PC-9 (cell line): ENCODE measurements around the gene FAM20C. TPM values are rescaled to one million over a fixed set of nuclear protein-coding genes. Genes with fewer than 3 reads are reported as not detected.

Experiments
- BruUV-seq: library from RNA; stranded (reverse); fragments of 400-500 nt; replicated peaks from 2 replicates; lab custom pipeline; 2021; lab: Mats Ljungman, UMichigan
- CTCF ChIA-PET: fragments of 300-600 bp; sonication (Branson Sonifier 250); formaldehyde crosslinking; loops from one replicate; lab custom pipeline; 2022; ENCODE audit warnings: antibody characterized with exemption; lab: Charles Lee
- POLR2A ChIA-PET: fragments of 300-600 bp; sonication (Branson Sonifier 250); formaldehyde crosslinking; loops from one replicate; lab custom pipeline; 2022; ENCODE audit warnings: antibody characterized with exemption; ENCODE audit not compliant: unreplicated experiment; lab: Charles Lee
- DNase-seq, 2 experiments: peaks; one replicate each; pipeline versions ENCODE4 v3.0.0 to v3.0.0-alpha.2; 2015 to 2022; ENCODE audit warnings: mixed read lengths in 1 of 2
- H2AFZ ChIP-seq: fragments of 200-600 bp; sonication (generic); 2 replicates; pipeline ENCODE4 v1.8.1; 2017; ENCODE audit warnings: antibody characterized with exemption
- H3F3A ChIP-seq: fragments of 200-600 bp; sonication (generic); 2 replicates; pipeline ENCODE4 v1.8.1; 2017; ENCODE audit warnings: antibody characterized with exemption, mild to moderate bottlenecking, low read depth; ENCODE audit not compliant: insufficient read depth
- H3K27ac ChIP-seq: fragments of 200-600 bp; sonication (generic); 2 replicates; pipeline ENCODE4 v1.6.1; 2016; ENCODE audit warnings: mixed run types
- H3K27me3 ChIP-seq: fragments of 200-600 bp; sonication (generic); 2 replicates; pipeline ENCODE4 v1.6.1; 2016; ENCODE audit warnings: low read depth, mixed run types; ENCODE audit not compliant: insufficient read depth
- H3K36me3 ChIP-seq: fragments of 200-600 bp; sonication (generic); 2 replicates; pipeline ENCODE4 v1.6.1; 2016; ENCODE audit warnings: low read depth, mixed run types
- H3K4me1 ChIP-seq: fragments of 200-600 bp; sonication (generic); replicated peaks from 2 replicates; pipeline ENCODE4 v1.6.1; 2016; ENCODE audit warnings: mixed run types; ENCODE audit not compliant: insufficient read depth
- H3K4me2 ChIP-seq: fragments of 200-600 bp; sonication (generic); 2 replicates; pipeline ENCODE4 v1.6.1; 2017; ENCODE audit warnings: mixed run types
- H3K4me3 ChIP-seq: fragments of 200-600 bp; sonication (generic); 2 replicates; pipeline ENCODE4 v1.6.1; 2016; ENCODE audit warnings: mixed run types
- H3K79me2 ChIP-seq: fragments of 200-600 bp; sonication (generic); 2 replicates; pipeline ENCODE4 v1.6.1; 2017; ENCODE audit warnings: low read depth, mixed run types
- H3K9me2 ChIP-seq: fragments of 200-600 bp; sonication (generic); 2 replicates; pipeline ENCODE4 v1.8.1; 2017; ENCODE audit warnings: mild to moderate bottlenecking; ENCODE audit not compliant: insufficient read depth
- H3K9me3 ChIP-seq: fragments of 200-600 bp; sonication (generic); 2 replicates; pipeline ENCODE4 v1.8.1; 2016; ENCODE audit warnings: low read depth; ENCODE audit not compliant: insufficient read depth
- H4K20me1 ChIP-seq: fragments of 200-600 bp; sonication (generic); 2 replicates; pipeline ENCODE4 v1.8.1; 2017; ENCODE audit not compliant: insufficient read depth
- CTCF ChIP-seq: fragments of 200-600 bp; sonication (generic); conservative IDR thresholded peaks from 2 replicates; pipeline ENCODE4 v1.6.1; 2017; ENCODE audit warnings: mixed run types, antibody characterized with exemption, mild to moderate bottlenecking, moderate library complexity
- EZH2 ChIP-seq: fragments of 200-600 bp; sonication (generic); IDR thresholded peaks from 2 replicates; pipeline ENCODE4 v1.8.0; 2017; ENCODE audit warnings: antibody characterized with exemption, low read depth
- intact Hi-C: fragments of 100-400 bp; cut with micrococcal nuclease; formaldehyde crosslinking; loops from one replicate; pipeline ENCODE4 v1.10.0; 2022; ENCODE audit not compliant: unreplicated experiment
- total RNA-seq: library from RNA; stranded (reverse); gene quantifications from 2 replicates; pipeline ENCODE4 v1.2.3, GENCODE V29; 2021

FAM20C gene
- total RNA-seq, 1 experiment from 2014 or later = 31.0 TPM

- no peaks in the 10 kb centered on the region for H4K20me1 ChIP-seq
- peaks cover 58% of the 10 kb centered on the region for H3K27me3 ChIP-seq
- no peaks in the 10 kb centered on the region for H3K79me2 ChIP-seq
- H3K9me2 ChIP-seq = no peaks in the 10 kb centered on the region
- H3F3A ChIP-seq = no peaks in the 10 kb centered on the region
- no peaks in the 10 kb centered on the region for H3K4me1 ChIP-seq
- no TSS peak for BruUV-seq
- CTCF ChIA-PET = no interaction called here
- intact Hi-C loops = no loop called here
- H3K27ac ChIP-seq = no peak overlapping the region
- no peaks in the 10 kb centered on the region for H3K36me3 ChIP-seq
- no peak overlapping the region for H3K4me2 ChIP-seq
- no peak overlapping the region for H3K4me3 ChIP-seq
- POLR2A ChIA-PET = no interaction called here
- H2AFZ ChIP-seq = no peak overlapping the region
- H3K9me3 ChIP-seq = no peaks in the 10 kb centered on the region
- DNase-seq = no peak
- TF ChIP-seq CTCF (no peak), EZH2 (no peak)
Observed at GRCh38 chr7:176786-177459, 15.4 kb upstream of the FAM20C start.

DNA sequence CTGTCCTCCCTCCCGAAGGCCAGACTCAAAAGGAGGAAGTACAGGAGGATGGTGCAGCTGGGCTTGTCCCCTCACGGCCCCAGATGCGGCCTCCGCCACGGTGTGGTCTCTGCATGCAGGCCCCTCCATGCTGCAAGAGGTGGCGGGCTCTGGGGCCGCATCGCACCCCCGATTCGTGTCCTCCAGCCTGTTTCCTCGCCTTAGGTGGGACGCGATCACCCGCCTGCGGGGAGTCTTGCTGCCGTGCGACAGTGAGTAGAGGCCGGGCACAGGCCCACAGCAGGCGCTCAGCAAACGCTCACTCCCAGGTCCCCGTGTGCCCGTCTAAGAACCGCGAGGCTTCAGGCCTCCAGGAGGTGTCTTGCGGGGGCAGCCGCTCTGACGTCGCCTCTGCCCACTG, 13.9 kb upstream of the FAM20C start:
- Histone ChIP-seq H2AFZ (no peak overlapping the region), H3K9me3 (no peaks in the 10 kb centered on the region), H3K27me3 (peaks cover 61% of the 10 kb centered on the region), H3K4me1 (no peaks in the 10 kb centered on the region), H3F3A (no peaks in the 10 kb centered on the region), H3K79me2 (no peaks in the 10 kb centered on the region), H3K4me2 (no peak overlapping the region), H3K4me3 (no peak overlapping the region), H3K9me2 (no peaks in the 10 kb centered on the region), H4K20me1 (no peaks in the 10 kb centered on the region), H3K36me3 (no peaks in the 10 kb centered on the region), H3K27ac (no peak overlapping the region)
- TF ChIP-seq EZH2 (no peak), CTCF (no peak)
- no TSS peak for BruUV-seq
- ChIA-PET CTCF (no interaction called here), POLR2A (interaction anchor here (0.7 kb wide), 1 partner anchor 16 kb away, joined by 4 read pairs; no protein-coding TSS in a partner anchor)
- DNase-seq = no peak
- intact Hi-C loops = no loop called here

GRCh38 chr7:179209-179681, 13.1 kb upstream of the FAM20C start:
- CTCF ChIA-PET = no interaction called here
- DNase-seq = no peak
- POLR2A ChIA-PET = interaction anchor here (0.7 kb wide), 1 partner anchor 15 kb away, joined by 4 read pairs; no protein-coding TSS in a partner anchor
- TF ChIP-seq CTCF = no peak
- no peak for TF ChIP-seq EZH2
- Histone ChIP-seq H3K79me2 (no peaks in the 10 kb centered on the region), H3K27ac (no peak overlapping the region), H2AFZ (no peak overlapping the region), H3K9me2 (no peaks in the 10 kb centered on the region), H3F3A (no peaks in the 10 kb centered on the region), H3K4me2 (no peak overlapping the region), H3K36me3 (no peaks in the 10 kb centered on the region), H4K20me1 (no peaks in the 10 kb centered on the region), H3K4me3 (no peak overlapping the region), H3K9me3 (no peaks in the 10 kb centered on the region), H3K27me3 (peaks cover 61% of the 10 kb centered on the region), H3K4me1 (no peaks in the 10 kb centered on the region)
- BruUV-seq = no TSS peak
- intact Hi-C loops = no loop called here
